ENCODE data around the gene CAPN2. TPM values are rescaled to one million over a fixed set of nuclear protein-coding genes. Genes with fewer than 3 reads are reported as not detected.

CAPN2 gene
- total and polyA plus RNA-seq, 7 experiments from 2014 or later = 57.6 to 195 (median 99.5) TPM

GRCh38 chr1:223669003-223669795, 43.1 kb upstream of the CAPN2 start:
- peaks cover 0 to 15% (median 2%) of the 10 kb centered on the region in 11 donors for H3K9me3 Mint-ChIP-seq
- no peaks in the 10 kb centered on the region for H3K27me3 ChIP-seq (ENCODE audit: control insufficient read depth in 2 of 2, insufficient read depth in 2 of 2, low read length in 2 of 2)
- no peak for DNase-seq
- ChIA-PET POLR2A (no interaction called here), CTCF (interaction anchor here (0.8 to 1.1 kb wide), 3 partner anchors 9 to 535 kb away, joined by 3 read pairs; no protein-coding TSS in a partner anchor)
- no peak overlapping the region for H3K4me3 Mint-ChIP-seq
- no peaks in the 10 kb centered on the region for H3K4me1 Mint-ChIP-seq
- peaks cover 0 to 6% (median 2%) of the 10 kb centered on the region in 5 donors for H3K27me3 Mint-ChIP-seq
- no peak overlapping the region for H3K27ac Mint-ChIP-seq
- no peaks in the 10 kb centered on the region for H3K36me3 ChIP-seq (ENCODE audit: control insufficient read depth in 2 of 3, insufficient read depth in 3 of 3, low read length in 3 of 3)
- H3K4me3 ChIP-seq (ENCODE audit: low read length) = no peak overlapping the region
- peaks cover 0 to under 1% (median 0%) of the 10 kb centered on the region in 3 experiments for H3K9me3 ChIP-seq (ENCODE audit: control insufficient read depth in 2 of 3, low read length in 3 of 3)
- H3K27ac ChIP-seq (ENCODE audit: low read depth, low read length) = no peak overlapping the region
- no peaks in the 10 kb centered on the region for H3K4me1 ChIP-seq (ENCODE audit: control insufficient read depth in 2 of 2, insufficient read depth in 2 of 2, low read length in 2 of 2)
- ATAC-seq = no peak
- intact Hi-C loops (cut with micrococcal nuclease) = no loop called here
- peaks cover 0 to 6% (median 0%) of the 10 kb centered on the region in 5 donors for H3K36me3 Mint-ChIP-seq

GRCh38 chr1:223670458-223671159, 41.7 kb upstream of the CAPN2 start:
- DNase-seq (peak in 1 of 9 donors; percentile 6), ATAC-seq (peak; percentile 40)
- Histone ChIP-seq H3K36me3 (ENCODE audit: control insufficient read depth in 2 of 3, insufficient read depth in 3 of 3, low read length in 3 of 3) (no peaks in the 10 kb centered on the region), H3K27me3 (ENCODE audit: control insufficient read depth in 2 of 2, insufficient read depth in 2 of 2, low read length in 2 of 2) (no peaks in the 10 kb centered on the region), H3K4me3 (ENCODE audit: low read length) (no peak overlapping the region), H3K27ac (ENCODE audit: low read depth, low read length) (no peak overlapping the region), H3K4me1 (ENCODE audit: control insufficient read depth in 2 of 2, insufficient read depth in 2 of 2, low read length in 2 of 2) (no peaks in the 10 kb centered on the region), H3K9me3 (ENCODE audit: control insufficient read depth in 2 of 3, low read length in 3 of 3) (peaks cover 0 to 4% (median 0%) of the 10 kb centered on the region in 3 experiments)
- peaks cover 0 to 6% (median 2%) of the 10 kb centered on the region in 5 donors for H3K27me3 Mint-ChIP-seq
- ChIA-PET POLR2A (no interaction called here), CTCF (interaction anchor here (0.7 kb wide), 1 partner anchor 536 kb away, joined by 4 read pairs; no protein-coding TSS in a partner anchor)
- intact Hi-C loops (cut with micrococcal nuclease) = no loop called here
- H3K27ac Mint-ChIP-seq = no peak overlapping the region
- no peak overlapping the region for H3K4me3 Mint-ChIP-seq
- H3K9me3 Mint-ChIP-seq = peaks cover 0 to 29% (median 7%) of the 10 kb centered on the region in 11 donors
- no peaks in the 10 kb centered on the region for H3K4me1 Mint-ChIP-seq
- peaks cover 0 to 10% (median 6%) of the 10 kb centered on the region in 5 donors for H3K36me3 Mint-ChIP-seq

GRCh38 chr1:223674119-223674890, 38.0 kb upstream of the CAPN2 start:
- CTCF ChIA-PET = interaction anchor here (1.4 kb wide), 1 partner anchor 9 kb away, joined by 4 read pairs; no protein-coding TSS in a partner anchor
- Histone ChIP-seq H3K4me1 (ENCODE audit: control insufficient read depth in 2 of 2, insufficient read depth in 2 of 2, low read length in 2 of 2) (no peaks in the 10 kb centered on the region), H3K27me3 (ENCODE audit: control insufficient read depth in 2 of 2, insufficient read depth in 2 of 2, low read length in 2 of 2) (no peaks in the 10 kb centered on the region), H3K27ac (ENCODE audit: low read depth, low read length) (no peak overlapping the region), H3K9me3 (ENCODE audit: control insufficient read depth in 2 of 3, low read length in 3 of 3) (peaks cover 0 to 11% (median 0%) of the 10 kb centered on the region in 3 experiments), H3K4me3 (ENCODE audit: low read length) (no peak overlapping the region), H3K36me3 (ENCODE audit: control insufficient read depth in 2 of 3, insufficient read depth in 3 of 3, low read length in 3 of 3) (no peaks in the 10 kb centered on the region)
- POLR2A ChIA-PET = interaction anchor here (0.7 kb wide), 1 partner anchor 212 kb away, joined by 3 read pairs; no protein-coding TSS in a partner anchor
- intact Hi-C loops (cut with micrococcal nuclease) = no loop called here
- ATAC-seq (no peak), DNase-seq (no peak)
- Mint-ChIP-seq H3K36me3 (peaks cover 0 to 10% (median 8%) of the 10 kb centered on the region in 5 donors), H3K9me3 (peaks cover 0 to 39% (median 16%) of the 10 kb centered on the region in 11 donors), H3K4me1 (no peaks in the 10 kb centered on the region), H3K4me3 (no peak overlapping the region), H3K27ac (no peak overlapping the region), H3K27me3 (peaks cover 0 to 6% (median 0%) of the 10 kb centered on the region in 5 donors)

- POLR2A ChIA-PET = no interaction called here
- Mint-ChIP-seq H3K4me3 (no peak overlapping the region), H3K27ac (no peak overlapping the region), H3K36me3 (peaks cover 0 to 10% (median 5%) of the 10 kb centered on the region in 5 donors), H3K4me1 (no peaks in the 10 kb centered on the region), H3K27me3 (peaks cover 0 to 15% (median 6%) of the 10 kb centered on the region in 5 donors), H3K9me3 (peaks cover 0 to 28% (median 14%) of the 10 kb centered on the region in 11 donors)
- H3K4me3 ChIP-seq (ENCODE audit: low read length) = no peak overlapping the region
- no peaks in the 10 kb centered on the region for H3K4me1 ChIP-seq (ENCODE audit: control insufficient read depth in 2 of 2, insufficient read depth in 2 of 2, low read length in 2 of 2)
- CTCF ChIA-PET = interaction anchor here (0.7 to 1.3 kb wide), 2 partner anchors 10 to 545 kb away, joined by 3 to 4 read pairs; no protein-coding TSS in a partner anchor
- no peaks in the 10 kb centered on the region for H3K36me3 ChIP-seq (ENCODE audit: control insufficient read depth in 2 of 3, insufficient read depth in 3 of 3, low read length in 3 of 3)
- H3K9me3 ChIP-seq (ENCODE audit: control insufficient read depth in 2 of 3, low read length in 3 of 3) = peaks cover 0 to 11% (median 0%) of the 10 kb centered on the region in 3 experiments
- intact Hi-C loops (cut with micrococcal nuclease) = no loop called here
- H3K27ac ChIP-seq (ENCODE audit: low read depth, low read length) = no peak overlapping the region
- DNase-seq (no peak), ATAC-seq (peak; percentile 56)
- H3K27me3 ChIP-seq (ENCODE audit: control insufficient read depth in 2 of 2, insufficient read depth in 2 of 2, low read length in 2 of 2) = no peaks in the 10 kb centered on the region
Measured at GRCh38 chr1:223678841-223679240, 33.5 kb upstream of the CAPN2 start.

GRCh38 chr1:223680188-223680587, 32.2 kb upstream of the CAPN2 start:
- Mint-ChIP-seq H3K36me3 (peaks cover 0 to 3% (median under 1%) of the 10 kb centered on the region in 5 donors), H3K9me3 (peaks cover 0 to 15% (median 9%) of the 10 kb centered on the region in 11 donors), H3K27ac (no peak overlapping the region), H3K27me3 (peaks cover 0 to 21% (median 6%) of the 10 kb centered on the region in 5 donors), H3K4me1 (no peaks in the 10 kb centered on the region), H3K4me3 (no peak overlapping the region)
- peaks cover 0 to 7% (median 0%) of the 10 kb centered on the region in 3 experiments for H3K9me3 ChIP-seq (ENCODE audit: control insufficient read depth in 2 of 3, low read length in 3 of 3)
- no peaks in the 10 kb centered on the region for H3K4me1 ChIP-seq (ENCODE audit: control insufficient read depth in 2 of 2, insufficient read depth in 2 of 2, low read length in 2 of 2)
- H3K27ac ChIP-seq (ENCODE audit: low read depth, low read length) = no peak overlapping the region
- ATAC-seq (no peak), DNase-seq (no peak)
- intact Hi-C loops (cut with micrococcal nuclease) = loop anchor here (5.0 kb wide), 2 partner anchors 148 to 318 kb away; partner anchors contain the start of gene SUSD4 (in 1 of the 2)
- H3K27me3 ChIP-seq (ENCODE audit: control insufficient read depth in 2 of 2, insufficient read depth in 2 of 2, low read length in 2 of 2) = no peaks in the 10 kb centered on the region
- ChIA-PET CTCF (interaction anchor here (1.0 kb wide), 1 partner anchor 547 kb away, joined by 3 read pairs; no protein-coding TSS in a partner anchor), POLR2A (no interaction called here)
- no peaks in the 10 kb centered on the region for H3K36me3 ChIP-seq (ENCODE audit: control insufficient read depth in 2 of 3, insufficient read depth in 3 of 3, low read length in 3 of 3)
- H3K4me3 ChIP-seq (ENCODE audit: low read length) = no peak overlapping the region

- intact Hi-C loops (cut with micrococcal nuclease) = loop anchor here (5.0 kb wide), 2 partner anchors 150 to 320 kb away; partner anchors contain the start of gene SUSD4 (in 1 of the 2)
- H3K9me3 Mint-ChIP-seq = peaks cover 0 to 5% (median 0%) of the 10 kb centered on the region in 11 donors
Measured at GRCh38 chr1:223682502-223682901, 29.8 kb upstream of the CAPN2 start.

More at GRCh38 chr1:223682502-223682901, 29.8 kb upstream of the CAPN2 start:
- H3K4me1 ChIP-seq (ENCODE audit: control insufficient read depth in 2 of 2, insufficient read depth in 2 of 2, low read length in 2 of 2) = no peaks in the 10 kb centered on the region
- Mint-ChIP-seq H3K4me3 (no peak overlapping the region), H3K4me1 (no peaks in the 10 kb centered on the region), H3K27ac (peak overlapping the region in 1 of 9 donors; percentile 33), H3K27me3 (peaks cover 0 to 28% (median 6%) of the 10 kb centered on the region in 5 donors), H3K36me3 (no peaks in the 10 kb centered on the region)
- no peak for ATAC-seq
- no peak overlapping the region for H3K4me3 ChIP-seq (ENCODE audit: low read length)
- H3K27ac ChIP-seq (ENCODE audit: low read depth, low read length) = no peak overlapping the region
- ChIA-PET POLR2A (no interaction called here), CTCF (interaction anchor here (0.8 to 2.0 kb wide), 4 partner anchors 8 to 559 kb away, joined by 3 to 21 read pairs (median 8); no protein-coding TSS in a partner anchor)
- H3K27me3 ChIP-seq (ENCODE audit: control insufficient read depth in 2 of 2, insufficient read depth in 2 of 2, low read length in 2 of 2) = no peaks in the 10 kb centered on the region
- no peaks in the 10 kb centered on the region for H3K36me3 ChIP-seq (ENCODE audit: control insufficient read depth in 2 of 3, insufficient read depth in 3 of 3, low read length in 3 of 3)
- DNase-seq = no peak
- no peaks in the 10 kb centered on the region for H3K9me3 ChIP-seq (ENCODE audit: control insufficient read depth in 2 of 3, low read length in 3 of 3)
